Activated T-helper 1 cell treated with Interleukin-2 at 50 U/mL for 16 hours (primary cell): Measurements from ENCODE around the gene CELSR1.
"Not testable (repeated sequence)": the region's sequence is repeated elsewhere in the genome, so short reads cannot be mapped to it uniquely, and the experiment has no call there.

Experiments used
- DNase-seq: peaks from one replicate; pipeline ENCODE4 v3.0.0-alpha.2; 2020; ENCODE audit warnings: low read depth

Gene CELSR1

DNA sequence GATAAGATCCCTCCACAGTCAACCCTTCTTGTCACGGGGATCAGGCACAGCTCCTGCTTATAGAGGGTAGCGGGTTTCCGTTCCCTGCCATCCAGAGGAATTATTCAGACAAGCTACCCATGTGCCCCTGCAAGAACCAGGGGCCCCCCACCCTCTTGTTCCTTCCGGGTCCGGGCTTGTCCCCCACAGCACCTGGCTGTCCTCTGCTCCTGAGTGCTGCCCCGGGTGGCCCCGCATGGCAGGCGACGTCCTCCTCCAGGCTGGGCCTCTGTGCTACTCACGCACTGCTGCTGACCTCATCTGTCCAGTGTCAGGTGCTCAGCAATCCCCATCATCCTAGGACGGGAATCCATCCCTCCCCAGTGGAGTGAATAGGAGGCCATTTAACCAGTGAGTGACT is 24.7 kb downstream of the CELSR1 start:
- DNase-seq, result no peak

DNA sequence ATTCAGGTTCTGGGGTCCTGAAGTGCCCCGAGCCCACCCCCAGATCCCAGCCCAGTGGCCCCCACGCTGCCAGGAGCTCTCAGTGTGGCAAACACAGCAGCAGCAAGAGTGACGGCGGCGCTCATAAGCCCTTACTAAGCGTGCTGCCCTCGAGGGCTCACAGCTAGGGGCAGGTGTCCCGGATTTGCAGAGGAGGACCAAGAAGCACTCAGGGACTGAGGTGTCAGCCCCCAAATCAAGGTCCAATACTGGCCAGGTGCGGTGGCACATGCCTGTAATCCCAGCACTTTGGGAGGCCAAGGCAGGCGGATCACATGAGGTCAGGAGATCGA is 25.4 kb downstream of the CELSR1 start:
- no peak for DNase-seq

DNA sequence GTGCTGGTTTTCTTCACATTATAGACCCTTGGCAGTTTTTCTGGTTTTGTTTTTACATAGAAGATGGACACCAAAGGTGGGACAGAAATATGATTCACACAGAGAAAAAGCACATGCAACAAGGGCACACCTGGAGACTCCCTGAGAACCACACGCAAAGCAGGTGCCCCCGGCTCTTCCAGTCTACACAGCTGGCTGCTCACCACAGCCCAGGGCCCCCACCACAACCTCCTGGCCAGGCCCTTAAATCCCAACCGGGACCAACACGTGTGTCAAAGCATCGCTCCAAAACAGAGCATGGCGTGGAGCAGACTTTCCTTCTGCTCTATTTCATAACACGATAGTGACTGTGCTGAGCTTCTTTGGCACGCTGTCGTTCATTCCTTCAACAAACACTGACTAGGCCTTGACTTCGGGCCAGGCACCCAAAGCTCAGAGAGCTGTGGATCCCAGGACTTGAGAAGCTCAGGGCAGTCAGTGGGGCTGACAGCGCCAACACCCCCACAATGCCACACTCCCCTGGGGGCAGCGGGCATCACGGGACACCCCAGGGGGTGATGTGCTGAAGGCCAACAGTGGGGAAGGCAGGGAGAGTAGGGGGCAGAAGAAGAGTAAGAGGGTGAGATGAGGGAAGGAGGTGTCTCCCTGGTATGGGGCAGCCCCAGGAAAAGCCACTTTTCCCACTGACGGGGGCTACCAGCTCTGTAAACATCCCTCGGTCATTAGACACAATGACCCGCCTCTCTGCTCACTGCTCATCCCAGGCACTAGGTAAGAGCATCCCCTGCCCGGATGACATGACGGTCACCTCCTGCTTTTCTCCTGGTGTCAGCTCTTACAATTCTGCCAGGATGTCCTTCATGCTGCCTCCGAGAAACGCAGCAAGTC is 26.0 kb downstream of the CELSR1 start:
- no peak for DNase-seq

DNA sequence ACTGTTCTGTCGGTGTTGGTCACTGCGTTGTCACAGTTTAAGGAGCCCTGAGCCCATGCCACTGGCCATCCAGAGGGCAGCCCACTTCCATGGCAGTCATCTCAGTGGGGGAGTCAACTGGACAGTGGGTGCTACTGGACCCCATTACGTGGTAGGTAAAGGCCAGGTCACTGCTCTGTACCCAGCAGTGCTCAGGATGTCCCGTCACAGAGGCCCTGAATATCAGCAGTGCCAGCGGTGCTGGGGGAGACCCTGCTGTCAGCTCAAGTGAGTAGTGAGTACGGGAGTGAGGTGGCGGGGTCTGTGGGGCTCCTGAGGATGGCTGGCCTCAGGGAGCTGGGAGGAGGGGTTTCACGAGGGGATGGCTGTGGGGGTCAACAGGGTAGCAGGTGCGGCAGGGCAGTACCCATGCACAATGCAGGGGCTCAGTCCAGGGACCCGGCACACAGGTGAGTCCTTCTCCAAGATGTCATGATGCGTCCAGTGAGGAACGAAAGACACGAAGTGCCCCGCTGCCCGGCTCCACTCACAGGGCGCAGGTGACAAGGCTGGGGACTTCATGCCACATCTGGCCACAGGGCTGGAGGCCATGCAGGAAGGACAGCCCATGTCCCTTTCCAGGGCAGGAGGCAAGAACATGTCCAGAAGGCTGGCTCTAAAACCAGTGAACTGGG is 27.9 kb downstream of the CELSR1 start:
- DNase-seq, result no peak

DNA sequence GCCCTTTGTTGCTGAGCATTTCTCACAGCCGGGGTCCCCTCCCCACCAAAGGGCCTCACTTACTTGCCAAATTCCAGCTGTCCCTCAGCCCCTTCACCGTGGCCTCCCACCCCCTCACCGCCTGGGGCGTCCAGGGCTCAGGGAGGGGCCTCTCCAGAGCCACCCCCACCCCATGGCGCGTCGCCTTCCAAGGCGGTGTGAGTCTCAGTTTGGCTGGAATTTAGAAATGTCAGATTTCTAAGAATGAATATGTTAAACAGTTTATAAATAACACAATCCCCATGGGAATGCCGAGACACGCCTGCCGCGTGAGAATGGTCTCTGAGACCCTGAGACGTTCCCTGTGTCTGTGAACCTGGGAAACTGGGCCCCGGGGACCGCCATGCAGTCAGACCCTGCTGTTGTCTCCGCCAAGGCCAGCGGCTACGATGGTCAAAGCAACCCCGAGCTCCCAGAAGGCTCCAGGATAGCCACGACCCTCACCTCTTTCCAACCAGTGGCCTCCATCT is 28.9 kb downstream of the CELSR1 start:
- DNase-seq, result no peak

DNA sequence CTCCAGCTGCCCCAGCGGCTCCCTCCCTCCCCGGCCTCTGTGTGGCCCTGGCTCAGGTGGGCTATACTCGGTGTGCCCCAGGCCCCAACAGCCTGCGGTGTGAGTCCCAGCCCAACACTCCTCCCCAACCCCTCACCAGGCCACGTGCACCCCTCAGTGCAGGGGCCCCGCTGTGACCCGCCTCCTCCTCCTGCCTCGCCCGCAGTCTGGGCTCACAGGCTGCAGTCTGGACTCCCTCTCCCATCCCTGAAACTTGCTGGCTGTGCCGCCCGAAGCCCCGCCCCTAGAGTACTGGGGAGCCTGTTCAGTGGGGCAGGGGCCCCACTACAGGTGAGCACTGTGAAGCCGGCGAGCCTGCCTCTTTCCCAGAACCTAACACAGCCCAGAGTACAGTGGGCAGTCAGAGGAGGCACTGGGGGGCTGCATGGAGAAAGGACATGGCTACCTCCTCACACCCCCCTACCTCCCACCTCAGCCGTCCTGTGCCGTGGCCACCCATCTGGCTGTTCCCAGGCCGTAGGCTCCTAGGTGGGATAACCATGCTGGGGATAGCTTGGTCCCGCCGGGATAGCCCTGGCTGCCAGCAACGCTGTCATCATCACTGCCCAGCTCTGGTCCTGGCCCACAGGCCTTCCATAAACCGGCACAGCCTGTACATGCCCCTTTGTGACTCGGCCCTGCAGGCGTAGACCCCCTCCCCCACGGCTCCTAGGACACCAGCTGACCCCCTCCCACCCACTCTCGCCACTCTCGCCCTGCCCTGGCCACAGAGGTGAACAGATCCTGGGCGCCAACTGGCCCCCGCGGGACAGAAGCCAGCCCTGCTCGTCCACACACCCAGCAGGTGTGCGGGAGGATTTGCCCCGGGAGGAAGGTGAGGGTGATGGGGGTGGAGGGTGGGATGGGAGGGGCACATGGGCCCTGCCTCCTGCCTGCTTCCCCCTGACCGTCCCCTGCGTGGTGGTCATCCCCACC is 29.7 kb downstream of the CELSR1 start:
- no peak for DNase-seq

DNA sequence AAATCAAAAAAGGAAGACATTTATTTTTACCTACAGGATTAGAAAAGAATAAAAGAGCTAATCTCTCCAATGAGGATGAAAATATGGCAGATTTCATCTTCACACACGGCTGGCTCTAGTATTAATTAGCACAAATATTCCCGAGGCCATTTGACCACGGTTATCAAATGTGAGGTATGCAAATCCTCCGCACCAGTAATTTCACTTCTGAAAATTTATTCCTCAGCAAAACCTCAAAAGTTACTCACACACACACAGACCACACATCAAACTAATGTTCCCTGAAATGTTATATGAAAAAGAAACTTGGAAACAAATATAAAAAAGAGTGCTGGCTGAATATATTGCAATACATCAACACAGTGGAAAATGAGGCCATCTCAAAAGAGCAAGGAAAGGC is 32.8 kb downstream of the CELSR1 start:
- DNase-seq, result no peak

DNA sequence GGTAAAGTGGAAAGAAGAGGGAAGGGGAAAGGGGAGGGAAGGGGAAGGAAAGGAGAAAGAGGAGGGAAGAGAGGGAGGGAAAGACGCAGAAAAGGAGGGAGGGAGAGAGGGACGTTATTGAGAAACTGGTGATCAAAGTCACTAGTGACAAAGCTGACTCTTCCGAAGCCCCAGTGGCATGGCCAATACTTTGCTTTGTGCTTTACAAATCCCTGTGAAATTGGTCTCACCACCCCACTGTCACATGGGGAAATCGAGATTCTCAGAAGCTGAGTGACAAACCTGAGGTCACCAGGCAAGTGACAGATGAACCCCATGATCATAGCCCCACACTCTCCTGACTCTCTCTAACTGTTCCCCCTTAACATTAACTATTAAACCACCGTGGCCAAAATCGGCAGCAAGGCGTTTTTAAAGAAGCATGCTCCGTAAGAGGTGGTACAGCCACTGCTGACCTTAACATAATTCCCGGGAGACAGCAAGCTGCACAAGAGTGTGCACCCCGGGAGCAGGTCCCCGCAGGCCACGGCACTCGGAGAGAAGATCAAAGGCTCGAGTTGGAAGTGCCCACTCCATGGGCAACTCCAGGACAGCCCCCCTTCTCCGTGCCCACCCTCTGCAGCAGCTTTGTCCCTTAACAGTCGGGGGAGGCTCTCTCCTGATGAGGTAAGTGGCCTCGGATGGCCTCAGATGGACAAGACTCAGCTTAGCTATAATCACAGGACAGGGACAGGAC is 34.8 kb downstream of the CELSR1 start:
- DNase-seq, result no peak

DNA sequence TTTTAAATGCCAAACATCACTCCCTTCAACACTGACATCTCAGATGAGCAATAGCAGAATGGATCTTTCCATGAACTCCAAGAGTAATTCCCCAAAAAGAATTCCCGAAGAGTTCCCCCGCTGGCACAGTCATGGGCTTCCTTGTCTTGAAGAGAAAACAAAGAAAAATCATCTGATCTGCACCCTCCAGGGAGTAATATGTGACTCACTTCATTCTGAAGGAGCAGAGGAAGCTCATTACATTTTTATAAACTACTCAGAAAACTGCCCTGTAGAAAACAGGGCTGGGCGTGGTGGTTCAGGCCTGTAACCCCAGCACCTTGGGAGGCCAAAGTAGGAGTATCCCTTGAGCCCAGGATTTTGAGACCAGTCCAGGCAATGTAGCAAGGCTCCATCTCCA is 35.7 kb downstream of the CELSR1 start:
- no peak for DNase-seq

DNA sequence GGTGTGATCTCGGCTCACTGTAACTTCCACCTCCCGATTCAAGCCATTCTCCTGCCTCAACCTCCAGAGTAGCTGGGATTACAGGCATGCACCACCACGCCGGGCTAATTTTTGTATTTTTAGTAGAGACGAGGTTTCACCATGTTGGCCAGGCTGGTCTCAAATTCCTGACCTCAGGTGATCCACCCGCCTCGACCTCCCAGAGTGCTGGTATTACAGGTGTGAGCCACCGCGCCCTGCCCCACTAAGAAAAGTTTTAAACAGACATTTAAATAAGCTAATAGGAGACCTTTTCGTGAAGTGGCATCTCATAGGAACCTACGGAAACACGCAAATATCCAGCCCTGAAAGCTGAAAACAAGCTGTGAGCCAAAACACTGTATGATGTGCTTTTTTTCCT is 36.2 kb downstream of the CELSR1 start:
- not testable (repeated sequence) for DNase-seq

DNA sequence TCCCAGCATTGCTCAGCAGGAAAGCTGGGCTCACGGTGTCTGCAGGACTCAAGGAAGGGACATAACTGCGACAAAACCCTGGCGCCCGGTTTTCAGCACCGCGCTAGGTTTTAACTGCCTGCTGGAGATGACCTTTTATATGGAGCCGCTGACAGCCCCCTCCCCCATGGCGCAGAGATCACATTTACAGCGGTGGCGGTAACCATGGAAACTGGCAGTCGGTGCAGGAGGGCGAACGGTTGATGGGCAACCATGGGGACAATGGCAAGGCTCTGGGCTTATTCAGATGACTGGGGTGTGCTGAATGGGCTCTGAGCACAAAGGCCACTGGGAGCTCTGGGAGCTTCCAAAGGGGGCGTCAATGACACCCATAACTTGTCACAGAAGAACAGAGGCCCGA is 37.2 kb downstream of the CELSR1 start:
- DNase-seq, result no peak

DNA sequence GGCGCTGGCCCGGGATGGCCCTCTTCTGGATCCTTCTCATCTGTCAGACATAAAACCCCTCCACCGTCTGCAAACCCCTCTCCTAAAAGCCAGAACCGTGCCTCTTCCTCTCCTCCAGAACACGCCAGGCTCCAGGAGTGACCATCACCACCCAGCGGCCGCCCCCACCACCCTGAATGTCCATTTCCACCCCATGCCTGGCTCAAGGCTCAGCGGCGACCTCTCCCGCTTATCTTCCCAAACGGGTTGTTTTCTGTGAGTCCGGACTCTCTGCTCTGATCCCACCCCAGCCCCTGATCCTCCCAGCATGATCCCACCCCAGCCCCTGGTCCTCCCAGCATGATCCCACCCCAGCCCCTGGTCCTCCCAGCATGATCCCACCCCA is 37.6 kb downstream of the CELSR1 start:
- DNase-seq, result no peak

DNA sequence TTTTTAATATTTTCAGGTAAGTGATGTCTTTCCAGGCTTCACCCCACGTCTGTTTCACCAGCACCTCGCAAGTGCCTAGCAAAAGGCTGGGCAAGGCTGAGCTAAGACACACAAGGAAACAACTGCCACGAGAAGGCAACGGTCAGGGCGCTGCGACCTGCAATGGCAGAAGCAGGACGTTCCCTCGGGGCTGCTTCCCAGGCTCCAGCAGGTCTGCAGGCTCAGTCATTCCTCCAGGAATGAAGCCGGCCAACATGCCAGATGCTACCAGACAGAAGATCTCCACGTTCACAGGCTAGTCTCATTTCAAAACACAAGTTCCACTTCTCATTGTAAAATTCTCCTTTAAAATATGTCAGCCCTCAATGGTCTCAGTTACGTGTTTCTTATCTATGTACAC is 45.5 kb downstream of the CELSR1 start:
- no peak for DNase-seq

DNA sequence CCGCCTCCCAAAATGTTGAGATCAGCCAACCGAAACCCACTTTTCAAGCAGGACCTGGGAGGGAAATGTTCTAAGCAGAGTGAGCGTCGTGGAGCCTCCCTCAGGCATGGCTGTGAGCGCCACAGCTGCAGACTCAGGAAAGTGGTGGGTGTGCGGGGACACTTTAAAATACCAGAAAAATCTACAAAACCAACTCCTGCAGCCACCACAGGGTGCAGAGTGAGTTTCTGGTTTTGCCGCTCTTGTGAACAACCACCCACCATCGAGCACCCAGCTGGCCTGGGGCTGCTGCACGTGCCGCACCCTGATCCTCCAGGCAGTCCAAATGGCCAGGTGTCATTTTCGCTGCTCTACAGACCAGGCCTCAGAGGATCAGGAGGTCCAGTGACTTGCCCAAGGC is 46.9 kb downstream of the CELSR1 start:
- no peak for DNase-seq

DNA sequence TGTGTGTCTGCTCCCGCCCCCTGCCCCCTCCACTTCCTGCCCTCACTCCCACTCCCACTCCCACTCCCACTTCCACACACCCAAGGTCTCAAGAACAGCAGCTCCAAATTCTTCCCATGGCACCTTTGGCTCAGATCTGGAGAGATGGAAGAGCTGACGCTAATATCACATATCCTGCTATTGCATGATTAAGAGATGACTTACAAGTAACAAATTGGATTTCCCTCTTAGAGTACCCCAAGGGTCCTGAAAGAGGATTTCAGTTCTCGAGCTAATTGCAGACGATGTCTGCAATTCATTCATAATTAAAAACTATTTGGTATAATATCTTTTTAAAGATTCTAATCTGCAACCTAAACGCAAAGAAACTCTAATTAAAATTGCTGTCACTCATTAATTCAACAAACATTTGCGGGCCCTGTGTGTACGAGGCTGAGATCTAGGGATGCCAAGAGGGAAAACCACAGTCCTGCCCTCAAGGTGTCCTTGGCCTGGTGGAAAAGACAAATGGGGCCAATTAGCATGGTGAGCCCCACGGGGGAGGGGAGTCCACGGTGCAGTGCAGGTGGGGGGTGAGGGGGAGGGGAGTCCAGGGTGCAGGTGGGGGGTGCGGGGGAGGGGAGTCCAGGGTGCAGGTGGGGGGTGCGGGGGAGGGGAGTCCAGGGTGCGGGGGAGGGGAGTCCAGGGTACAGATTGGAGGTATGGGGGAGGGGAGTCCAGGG is 50.3 kb downstream of the CELSR1 start:
- DNase-seq, result no peak

DNA sequence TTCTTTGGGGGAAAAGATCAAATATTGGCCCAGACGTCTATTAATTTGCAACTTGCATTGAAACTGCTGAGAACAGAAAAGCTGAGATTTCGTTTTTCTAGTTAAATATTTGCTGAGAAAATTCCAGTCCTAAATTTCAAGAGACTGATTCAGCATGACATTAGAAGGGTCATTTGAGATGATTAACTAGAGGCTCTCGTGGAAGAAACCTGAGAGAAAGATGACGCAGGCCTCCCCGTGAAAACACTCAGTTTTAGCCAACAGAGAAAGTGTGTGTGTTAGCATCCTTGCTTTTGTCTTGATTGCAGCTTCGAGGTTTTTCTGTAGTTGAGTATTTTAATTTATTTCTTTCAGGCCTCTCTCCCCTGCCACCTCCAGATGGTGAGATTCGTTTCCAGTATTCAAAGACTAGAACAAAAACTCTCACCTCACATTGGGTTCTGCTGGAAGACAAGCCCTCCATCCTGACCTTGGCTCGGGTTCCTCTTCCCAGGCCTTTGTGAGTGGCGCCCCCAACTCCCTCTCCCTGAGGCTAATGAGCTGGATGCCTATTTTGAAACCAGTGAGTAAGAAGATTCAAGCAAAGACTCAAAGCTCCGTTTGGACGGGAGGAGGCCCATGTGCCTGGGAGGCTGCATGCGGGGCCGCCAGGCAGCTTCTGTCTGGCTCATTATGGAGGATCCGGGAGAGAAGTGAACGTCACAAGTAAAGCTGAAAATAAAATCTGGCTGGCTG is 52.4 kb downstream of the CELSR1 start:
- no peak for DNase-seq

DNA sequence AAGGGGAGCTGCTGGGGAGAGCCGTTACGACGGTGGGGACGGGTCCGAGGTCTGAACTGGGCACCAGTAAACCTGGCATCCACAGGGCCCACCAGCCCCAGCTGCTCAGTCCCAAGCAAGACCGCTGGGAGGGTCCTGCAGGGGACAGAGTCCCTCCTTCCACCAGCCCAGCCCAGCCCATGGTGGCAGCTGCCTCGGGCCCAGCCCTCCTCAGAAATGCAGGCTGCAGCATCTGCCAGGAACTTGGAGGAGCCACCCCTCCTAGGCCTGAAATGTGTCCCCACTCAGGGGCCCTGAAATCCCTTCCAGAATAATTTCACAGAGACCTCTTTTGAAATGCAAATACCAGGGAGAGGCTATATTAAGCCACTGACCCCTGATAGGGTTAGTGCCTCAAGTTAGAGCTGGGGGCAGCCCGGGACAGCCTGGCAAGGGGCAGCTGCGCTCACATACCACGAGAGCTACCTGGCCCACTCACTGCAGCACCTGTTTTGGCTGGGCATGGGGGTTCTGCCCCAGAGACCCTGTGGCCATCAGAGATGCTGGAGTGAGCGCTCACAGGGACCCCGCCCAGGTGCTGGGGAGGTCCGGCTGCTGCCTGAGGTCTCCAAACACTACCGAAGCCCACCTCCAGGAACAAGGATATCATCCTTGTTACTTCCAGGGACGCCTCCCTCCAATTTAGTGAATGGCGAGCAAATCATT is 53.1 kb downstream of the CELSR1 start:
- DNase-seq, result no peak

DNA sequence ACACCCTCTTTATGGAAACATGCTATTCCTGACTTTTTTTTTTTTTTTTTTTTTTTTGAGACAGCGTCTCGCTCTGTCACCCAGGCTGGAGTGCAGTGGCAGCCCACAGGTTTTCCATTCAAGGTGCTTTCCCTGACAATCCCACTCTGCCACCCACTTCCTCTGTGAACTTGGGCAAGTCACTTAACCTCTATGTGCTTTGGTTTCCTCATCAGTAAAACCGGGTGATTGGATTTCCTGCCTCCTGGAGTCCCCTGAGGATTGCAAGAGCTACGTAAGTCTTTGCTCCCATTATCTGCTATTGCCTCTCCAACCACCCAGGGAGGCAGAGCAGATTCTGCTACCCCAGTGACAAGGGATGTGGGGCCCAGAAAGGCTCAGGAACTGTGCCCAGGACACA is 54.1 kb downstream of the CELSR1 start:
- DNase-seq, result no peak

DNA sequence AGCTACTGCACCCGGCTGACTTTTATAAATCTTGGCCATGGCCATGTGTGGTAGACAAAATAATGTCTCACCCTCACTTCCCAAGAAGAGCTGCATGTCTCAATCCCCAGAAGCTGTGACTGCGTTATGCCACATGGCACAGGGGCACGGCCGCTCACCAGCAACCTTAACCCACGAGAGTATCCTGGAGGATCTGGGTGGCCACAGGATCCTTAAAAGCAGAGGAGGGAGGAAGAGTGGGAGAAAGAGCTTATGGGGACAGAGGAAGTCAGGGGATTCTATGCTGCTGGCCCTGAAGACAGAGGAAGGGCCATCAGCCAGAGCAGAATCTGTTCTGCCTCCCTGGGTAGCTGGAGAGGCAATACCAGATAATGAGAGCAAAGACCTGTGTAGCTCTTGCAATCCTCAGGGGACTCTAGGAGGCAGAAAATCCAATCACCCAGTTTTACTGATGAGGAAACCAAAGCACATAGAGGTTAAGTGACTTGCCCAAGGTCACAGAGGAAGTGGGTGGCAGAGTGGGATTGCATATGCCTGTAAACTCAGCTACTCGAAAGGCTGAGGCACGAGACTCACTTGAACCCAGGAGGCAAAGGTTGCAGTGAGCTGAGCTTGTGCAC is 55.3 kb downstream of the CELSR1 start:
- DNase-seq, result no peak
